NCI-H510A treated with DMSO at 0.1 percent for 48 hours (cell line): ENCODE data around the gene IL33.

ENCODE experiments used
- DNase-seq: peaks from one replicate; lab custom pipeline; 2025; lab: John Stamatoyannopoulos, UW

Gene IL33

GRCh38 chr9:6218099-6218502 is 2.5 kb downstream of the IL33 start:
- no peak for DNase-seq

- no peak for DNase-seq
Measured at GRCh38 chr9:6219040-6219439, 3.4 kb downstream of the IL33 start.

- DNase-seq = no peak
Measured at GRCh38 chr9:6219981-6220380, 4.4 kb downstream of the IL33 start.

- no peak for DNase-seq
Measured at GRCh38 chr9:6224393-6225154, 9.0 kb downstream of the IL33 start.

GRCh38 chr9:6226696-6227095 is 11.1 kb downstream of the IL33 start:
- no peak for DNase-seq

- DNase-seq = no peak
Measured at GRCh38 chr9:6229186-6229585, 13.6 kb downstream of the IL33 start.

GRCh38 chr9:6229619-6230018 is 14.0 kb downstream of the IL33 start:
- no peak for DNase-seq

- DNase-seq = no peak
Measured at GRCh38 chr9:6230037-6230780, 14.6 kb downstream of the IL33 start.

- DNase-seq = no peak
Measured at GRCh38 chr9:6232336-6232945, 16.8 kb downstream of the IL33 start.

- no peak for DNase-seq
Measured at GRCh38 chr9:6234014-6234413, 18.4 kb downstream of the IL33 start.

GRCh38 chr9:6237267-6237666 is 21.7 kb downstream of the IL33 start:
- no peak for DNase-seq

- no peak for DNase-seq
Measured at GRCh38 chr9:6239048-6239461, 23.4 kb downstream of the IL33 start.

GRCh38 chr9:6239694-6240093 is 24.1 kb downstream of the IL33 start:
- no peak for DNase-seq

GRCh38 chr9:6243746-6244145 is 28.1 kb downstream of the IL33 start:
- no peak for DNase-seq

- no peak for DNase-seq
Measured at GRCh38 chr9:6247266-6247665, 31.7 kb downstream of the IL33 start.

GRCh38 chr9:6268826-6269397 is 53.3 kb downstream of the IL33 start:
- DNase-seq = no peak

- DNase-seq = no peak
Measured at GRCh38 chr9:6270896-6271295, 55.3 kb downstream of the IL33 start.

- no peak for DNase-seq
Measured at GRCh38 chr9:6271508-6272228, 56.1 kb downstream of the IL33 start.

- peak; percentile 14 for DNase-seq
Measured at GRCh38 chr9:6272229-6272598, 56.6 kb downstream of the IL33 start.

- no peak for DNase-seq
Measured at GRCh38 chr9:6277417-6277816, 61.8 kb downstream of the IL33 start.

- no peak for DNase-seq
Measured at GRCh38 chr9:6301858-6302257, 86.3 kb downstream of the IL33 start.

GRCh38 chr9:6302417-6302816 is 86.8 kb downstream of the IL33 start:
- no peak for DNase-seq
